Measurements from ENCODE around the gene DEFB132. TPM values are rescaled to one million over a fixed set of nuclear protein-coding genes. Genes with fewer than 3 reads are reported as not detected.

Gene DEFB132
- polyA plus RNA-seq, 4 donors = not detected

- no peak for DNase-seq (ENCODE audit: low read depth in 4 of 4, low spot score in 3 of 4)
These were observed 2.5 kb downstream of the DEFB132 start for GRCh38 chr20:259981-260380.

GRCh38 chr20:263701-264100 lies 6.2 kb downstream of the DEFB132 start:
- DNase-seq (ENCODE audit: low read depth in 4 of 4, low spot score in 3 of 4) = no peak

GRCh38 chr20:266596-267562 lies 9.4 kb downstream of the DEFB132 start:
- DNase-seq (ENCODE audit: low read depth in 4 of 4, low spot score in 3 of 4) = peak; percentile 57 to 78 (median 66)

GRCh38 chr20:270517-270916 lies 13.0 kb downstream of the DEFB132 start:
- no peak for DNase-seq (ENCODE audit: low read depth in 4 of 4, low spot score in 3 of 4)

GRCh38 chr20:271069-271468 lies 13.5 kb downstream of the DEFB132 start:
- no peak for DNase-seq (ENCODE audit: low read depth in 4 of 4, low spot score in 3 of 4)

- DNase-seq (ENCODE audit: low read depth in 4 of 4, low spot score in 3 of 4) = no peak
These were observed 14.0 kb downstream of the DEFB132 start for GRCh38 chr20:271528-271927.

GRCh38 chr20:272718-273117 lies 15.2 kb downstream of the DEFB132 start:
- DNase-seq (ENCODE audit: low read depth in 4 of 4, low spot score in 3 of 4) = no peak

GRCh38 chr20:273884-274283 lies 16.4 kb downstream of the DEFB132 start:
- no peak for DNase-seq (ENCODE audit: low read depth in 4 of 4, low spot score in 3 of 4)

GRCh38 chr20:275791-276190 lies 18.3 kb downstream of the DEFB132 start:
- DNase-seq (ENCODE audit: low read depth in 4 of 4, low spot score in 3 of 4) = no peak

GRCh38 chr20:276620-277495 lies 19.3 kb downstream of the DEFB132 start:
- DNase-seq (ENCODE audit: low read depth in 4 of 4, low spot score in 3 of 4) = no peak

GRCh38 chr20:277496-277781 lies 19.9 kb downstream of the DEFB132 start:
- no peak for DNase-seq (ENCODE audit: low read depth in 4 of 4, low spot score in 3 of 4)

GRCh38 chr20:278181-278580 lies 20.7 kb downstream of the DEFB132 start:
- no peak for DNase-seq (ENCODE audit: low read depth in 4 of 4, low spot score in 3 of 4)

- DNase-seq (ENCODE audit: low read depth in 4 of 4, low spot score in 3 of 4) = no peak
These were observed 21.4 kb downstream of the DEFB132 start for GRCh38 chr20:278607-279571.

GRCh38 chr20:284172-284571 lies 26.6 kb downstream of the DEFB132 start:
- no peak for DNase-seq (ENCODE audit: low read depth in 4 of 4, low spot score in 3 of 4)

GRCh38 chr20:286508-286907 lies 29.0 kb downstream of the DEFB132 start:
- no peak for DNase-seq (ENCODE audit: low read depth in 4 of 4, low spot score in 3 of 4)

- DNase-seq (ENCODE audit: low read depth in 4 of 4, low spot score in 3 of 4) = no peak
These were observed 31.6 kb downstream of the DEFB132 start for GRCh38 chr20:288956-289692.

- no peak for DNase-seq (ENCODE audit: low read depth in 4 of 4, low spot score in 3 of 4)
These were observed 32.2 kb downstream of the DEFB132 start for GRCh38 chr20:289693-290083.

- peak; percentile 88 to 91 (median 90) for DNase-seq (ENCODE audit: low read depth in 4 of 4, low spot score in 3 of 4)
These were observed 32.7 kb downstream of the DEFB132 start, which contains the start of gene C20orf96 for GRCh38 chr20:290084-290831. Gene C20orf96, minus strand, starts transcription at chr20:290750. Its CDS starts 140 bp downstream, at chr20:290610.

- no peak for DNase-seq (ENCODE audit: low read depth in 4 of 4, low spot score in 3 of 4)
These were observed 37.1 kb downstream of the DEFB132 start for GRCh38 chr20:294602-295001.

Measured in left renal pelvis (tissue), 4 donors.